Mucosa of stomach (tissue), 1 donor: ENCODE results near the gene AKNAD1.

Experiments used
- H3K27me3 ChIP-seq: one replicate; pipeline ENCODE4 v1.7.0; 2013; ENCODE audit warnings: mild to moderate bottlenecking, low read length; ENCODE audit not compliant: control insufficient read depth, insufficient read depth
- H3K36me3 ChIP-seq: one replicate; pipeline ENCODE4 v1.7.0; 2013; ENCODE audit warnings: low read length; ENCODE audit not compliant: control insufficient read depth, insufficient read depth
- H3K4me1 ChIP-seq: one replicate; pipeline ENCODE4 v1.7.0; 2013; ENCODE audit warnings: mild to moderate bottlenecking, low read length; ENCODE audit not compliant: control insufficient read depth, insufficient read depth
- H3K4me3 ChIP-seq: one replicate; pipeline ENCODE4 v1.7.0; 2013; ENCODE audit warnings: low read length
- H3K9ac ChIP-seq: one replicate; pipeline ENCODE4 v1.7.0; 2013; ENCODE audit warnings: mild to moderate bottlenecking, low read length, moderate library complexity
- H3K9me3 ChIP-seq: one replicate; pipeline ENCODE4 v1.7.0; 2013; ENCODE audit warnings: mild to moderate bottlenecking, low read length, moderate library complexity; ENCODE audit not compliant: control insufficient read depth
- donor health status: Pancreatic carcinoma.

Gene AKNAD1

DNA sequence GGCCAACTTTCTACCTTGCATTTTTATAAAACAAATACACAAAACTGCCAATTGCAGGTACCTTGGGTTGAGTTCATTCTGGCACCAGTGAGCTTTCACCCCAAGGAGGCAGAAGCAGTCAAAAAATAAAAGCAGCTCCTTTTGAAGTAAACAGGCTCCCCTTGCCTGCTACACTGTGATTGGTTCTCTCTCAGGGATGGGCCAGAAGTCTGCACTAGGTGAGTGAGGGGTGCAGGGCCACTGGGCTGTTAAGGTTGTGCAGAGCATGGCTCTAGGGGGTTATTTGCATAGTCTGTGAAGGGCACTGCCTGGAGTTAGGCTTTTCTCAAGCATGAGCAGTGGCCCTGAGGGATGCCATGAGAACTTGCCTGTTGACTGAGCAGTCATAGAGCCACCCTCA is 39.1 kb downstream of the AKNAD1 start:
- Histone ChIP-seq H3K36me3 (no peaks in the 10 kb centered on the region), H3K4me3 (no peak overlapping the region), H3K27me3 (no peaks in the 10 kb centered on the region), H3K4me1 (peaks cover 9% of the 10 kb centered on the region), H3K9me3 (no peaks in the 10 kb centered on the region), H3K9ac (no peak overlapping the region)

DNA sequence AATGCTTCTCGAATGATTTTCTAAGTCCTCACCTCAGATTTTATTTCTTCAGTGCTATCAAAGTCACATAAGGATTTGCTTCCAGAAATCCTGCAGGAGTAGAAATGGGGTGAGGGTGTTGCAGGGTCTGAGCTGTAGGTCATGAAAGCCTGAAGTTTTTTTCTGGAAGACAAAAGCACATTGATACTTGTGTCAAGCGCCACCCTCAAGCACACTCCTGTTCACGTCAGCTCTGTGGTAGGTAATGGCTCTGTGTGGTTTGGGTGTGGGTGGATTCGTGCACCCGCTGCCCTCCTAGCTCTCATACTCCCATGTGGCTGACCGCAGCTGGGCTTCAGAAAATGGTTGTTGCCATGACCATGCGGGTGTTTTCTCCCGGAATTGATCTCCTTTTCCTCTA is 39.9 kb downstream of the AKNAD1 start:
- no peaks in the 10 kb centered on the region for H3K9me3 ChIP-seq
- no peaks in the 10 kb centered on the region for H3K36me3 ChIP-seq
- no peak overlapping the region for H3K4me3 ChIP-seq
- H3K27me3 ChIP-seq, result no peaks in the 10 kb centered on the region
- peaks cover 9% of the 10 kb centered on the region for H3K4me1 ChIP-seq
- H3K9ac ChIP-seq, result peak overlapping the region; percentile 52

GRCh38 chr1:108816049-108816893 is 40.6 kb downstream of the AKNAD1 start:
- no peaks in the 10 kb centered on the region for H3K36me3 ChIP-seq
- no peaks in the 10 kb centered on the region for H3K27me3 ChIP-seq
- no peaks in the 10 kb centered on the region for H3K9me3 ChIP-seq
- H3K9ac ChIP-seq, result peak overlapping the region; percentile 52
- H3K4me1 ChIP-seq, result peaks cover 9% of the 10 kb centered on the region
- H3K4me3 ChIP-seq, result no peak overlapping the region

- peaks cover 9% of the 10 kb centered on the region for H3K4me1 ChIP-seq
- no peaks in the 10 kb centered on the region for H3K27me3 ChIP-seq
- no peak overlapping the region for H3K4me3 ChIP-seq
- no peaks in the 10 kb centered on the region for H3K9me3 ChIP-seq
- no peaks in the 10 kb centered on the region for H3K36me3 ChIP-seq
- H3K9ac ChIP-seq, result no peak overlapping the region
Measured at GRCh38 chr1:108815566-108815965, 41.3 kb downstream of the AKNAD1 start.

DNA sequence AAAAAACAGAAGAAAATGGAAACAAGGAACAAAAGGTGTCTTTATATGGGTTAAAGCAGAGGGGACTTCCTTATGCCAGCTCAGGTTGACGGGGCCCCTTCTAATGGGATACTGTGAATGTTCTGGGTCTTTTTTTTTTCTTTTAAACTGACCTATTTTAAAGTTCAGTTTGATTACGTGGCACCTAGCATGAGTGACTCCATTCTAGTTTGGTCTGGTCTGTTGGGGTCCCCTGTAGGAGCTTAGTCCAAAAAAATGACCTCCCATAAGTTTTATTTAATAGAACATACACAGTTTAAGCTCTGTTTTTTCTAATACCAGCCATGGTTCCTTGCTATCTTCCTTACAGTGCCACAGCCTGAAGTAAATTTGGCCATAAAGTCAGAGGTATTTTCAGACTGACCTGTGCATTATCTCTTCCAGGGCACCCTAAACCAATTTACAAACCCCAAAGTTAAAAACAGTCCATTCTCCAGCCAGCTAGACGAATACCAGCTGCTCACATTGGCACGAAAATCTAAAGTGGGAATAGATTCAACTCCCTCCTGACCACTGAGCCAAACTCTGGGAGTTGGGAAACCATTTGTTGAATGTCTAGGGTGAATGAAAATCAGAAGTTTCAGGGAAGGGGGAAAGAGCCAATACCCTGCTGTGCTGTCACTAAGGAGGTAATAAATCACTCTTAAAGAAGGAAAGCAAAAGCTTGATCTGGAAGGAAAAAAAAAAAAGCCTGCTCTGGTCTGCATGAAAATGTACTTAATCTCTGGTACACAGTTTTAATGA is 42.4 kb downstream of the AKNAD1 start:
- no peaks in the 10 kb centered on the region for H3K27me3 ChIP-seq
- H3K36me3 ChIP-seq, result no peaks in the 10 kb centered on the region
- H3K9ac ChIP-seq, result no peak overlapping the region
- H3K4me3 ChIP-seq, result no peak overlapping the region
- no peaks in the 10 kb centered on the region for H3K9me3 ChIP-seq
- H3K4me1 ChIP-seq, result peaks cover 9% of the 10 kb centered on the region

DNA sequence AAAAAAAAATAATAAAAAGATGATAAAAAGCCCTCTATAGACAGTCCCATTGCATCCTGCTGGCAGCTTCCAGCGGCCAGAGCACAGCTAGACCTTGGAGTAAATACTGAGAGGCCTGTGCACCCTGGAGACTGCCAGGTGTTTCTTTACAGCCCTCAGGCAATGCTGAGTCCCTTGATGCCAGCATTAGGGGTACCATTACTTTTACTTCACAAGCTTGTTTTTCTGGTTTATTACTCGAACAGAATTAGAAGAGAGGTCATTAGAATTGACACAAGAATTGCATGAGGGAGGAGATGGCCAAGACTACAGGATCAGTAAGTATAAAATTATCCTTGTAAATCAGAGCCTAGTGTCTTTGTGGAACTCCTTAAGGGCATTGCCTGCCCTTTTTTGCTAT is 43.6 kb downstream of the AKNAD1 start:
- Histone ChIP-seq H3K9ac (no peak overlapping the region), H3K4me3 (no peak overlapping the region), H3K27me3 (no peaks in the 10 kb centered on the region), H3K4me1 (peaks cover 9% of the 10 kb centered on the region), H3K36me3 (no peaks in the 10 kb centered on the region), H3K9me3 (no peaks in the 10 kb centered on the region)

DNA sequence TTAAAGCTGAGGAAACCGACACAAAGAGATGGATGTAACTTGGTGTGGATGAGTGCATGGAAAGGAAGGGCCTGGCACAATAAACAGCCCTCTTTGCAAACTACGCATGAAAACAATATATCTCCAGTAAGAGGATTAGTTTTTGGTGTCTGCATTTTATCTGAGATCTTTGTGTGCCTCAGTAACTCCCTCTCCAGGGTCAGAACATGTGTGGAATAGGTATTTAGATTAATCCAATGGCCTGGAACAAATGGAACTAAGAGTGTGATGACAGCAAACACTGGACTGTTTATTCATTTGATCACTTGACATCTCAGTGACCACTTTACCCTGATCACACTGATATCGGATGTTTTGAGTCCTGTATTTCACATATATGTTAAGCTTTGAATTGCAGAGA is 45.3 kb downstream of the AKNAD1 start:
- Histone ChIP-seq H3K4me1 (peaks cover 3% of the 10 kb centered on the region), H3K36me3 (no peaks in the 10 kb centered on the region), H3K9ac (no peak overlapping the region), H3K9me3 (no peaks in the 10 kb centered on the region), H3K27me3 (no peaks in the 10 kb centered on the region), H3K4me3 (no peak overlapping the region)

- H3K36me3 ChIP-seq, result no peaks in the 10 kb centered on the region
Measured at GRCh38 chr1:108808438-108808837, 48.5 kb downstream of the AKNAD1 start.

GRCh38 chr1:108803548-108803947 is 53.3 kb downstream of the AKNAD1 start:
- H3K4me3 ChIP-seq, result no peak overlapping the region
- no peak overlapping the region for H3K9ac ChIP-seq
- no peaks in the 10 kb centered on the region for H3K9me3 ChIP-seq
- H3K4me1 ChIP-seq, result no peaks in the 10 kb centered on the region
- no peaks in the 10 kb centered on the region for H3K27me3 ChIP-seq
- no peaks in the 10 kb centered on the region for H3K36me3 ChIP-seq

More at GRCh38 chr1:108808438-108808837, 48.5 kb downstream of the AKNAD1 start:
- Histone ChIP-seq H3K27me3 (no peaks in the 10 kb centered on the region), H3K9me3 (no peaks in the 10 kb centered on the region), H3K4me3 (no peak overlapping the region), H3K9ac (no peak overlapping the region), H3K4me1 (no peaks in the 10 kb centered on the region)

DNA sequence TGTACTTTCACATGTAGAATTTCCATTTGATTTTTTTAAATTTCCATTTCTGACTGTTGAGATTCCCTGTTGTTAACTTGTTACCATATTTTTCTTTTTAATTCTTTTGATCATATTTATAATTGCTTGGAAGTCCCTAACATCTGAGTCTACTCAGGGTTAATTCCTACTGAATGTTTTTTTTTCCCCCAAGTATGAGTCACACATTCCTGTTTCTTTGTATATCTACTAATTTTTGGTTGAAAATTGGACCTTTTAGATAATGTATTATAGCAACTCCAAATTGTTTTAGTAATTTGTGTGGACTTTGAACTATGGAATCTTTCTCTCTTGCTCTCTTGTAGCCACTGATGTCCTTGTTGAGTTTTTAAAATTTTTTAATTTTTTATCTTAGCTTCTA is 55.8 kb downstream of the AKNAD1 start:
- no peaks in the 10 kb centered on the region for H3K27me3 ChIP-seq
- no peaks in the 10 kb centered on the region for H3K36me3 ChIP-seq
- H3K9me3 ChIP-seq, result no peaks in the 10 kb centered on the region
- H3K4me1 ChIP-seq, result no peaks in the 10 kb centered on the region
- H3K4me3 ChIP-seq, result no peak overlapping the region
- H3K9ac ChIP-seq, result no peak overlapping the region

GRCh38 chr1:108799001-108799400 is 57.9 kb downstream of the AKNAD1 start:
- Histone ChIP-seq H3K4me3 (no peak overlapping the region), H3K27me3 (no peaks in the 10 kb centered on the region), H3K9ac (no peak overlapping the region), H3K9me3 (no peaks in the 10 kb centered on the region), H3K36me3 (no peaks in the 10 kb centered on the region), H3K4me1 (no peaks in the 10 kb centered on the region)

GRCh38 chr1:108792420-108792819 is 64.5 kb downstream of the AKNAD1 start:
- Histone ChIP-seq H3K4me1 (no peaks in the 10 kb centered on the region), H3K9me3 (no peaks in the 10 kb centered on the region), H3K9ac (no peak overlapping the region), H3K36me3 (no peaks in the 10 kb centered on the region), H3K4me3 (no peak overlapping the region), H3K27me3 (no peaks in the 10 kb centered on the region)
